ENCODE measurements around the gene CACNA1D. TPM values are rescaled to one million over a fixed set of nuclear protein-coding genes. Genes with fewer than 3 reads are reported as not detected.

CACNA1D gene
- total and polyA plus RNA-seq, 2 experiments from 2014 or later, result 5.2 to 27.8 TPM

DNA sequence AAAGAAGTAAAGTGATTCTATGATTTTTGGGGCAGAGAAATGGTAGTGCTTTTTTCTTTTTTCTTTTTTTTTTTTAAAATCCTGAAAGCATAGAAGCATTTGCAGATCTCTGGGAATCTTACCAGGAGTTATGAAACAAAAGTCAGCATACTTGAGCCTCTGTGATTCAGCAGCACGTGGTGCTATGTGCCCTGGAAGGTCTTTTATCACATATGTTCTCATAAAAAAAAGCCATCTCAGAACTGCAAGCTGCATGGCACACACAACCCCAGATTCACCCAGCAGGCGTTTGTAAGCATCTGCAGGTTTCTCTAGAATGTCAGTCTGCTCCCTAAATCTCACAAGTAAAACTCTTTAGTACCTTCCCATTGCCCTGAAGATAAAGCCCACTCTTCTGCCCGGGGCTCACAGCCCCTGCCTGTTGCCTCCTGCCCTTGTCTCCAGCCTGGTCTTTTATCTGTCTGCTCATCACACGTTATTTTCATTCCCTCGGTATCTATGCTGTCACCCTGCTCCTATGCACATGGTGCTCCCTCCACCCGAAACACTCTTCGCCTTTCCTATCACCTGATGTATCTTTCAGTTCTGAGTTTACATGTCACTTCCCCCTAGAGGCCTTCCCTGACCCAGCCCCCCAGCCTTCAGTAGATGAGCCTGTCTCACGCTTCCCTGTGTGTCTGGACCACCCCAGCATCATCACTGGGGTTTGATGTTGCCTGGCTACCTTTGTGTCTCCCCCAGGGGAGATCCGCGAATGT lies 279.4 kb downstream of the CACNA1D start:
- H3K4me2 ChIP-seq, result peak overlapping the region; percentile 25
- H4K20me1 ChIP-seq (ENCODE audit: insufficient read depth, poor library complexity, severe bottlenecking), result no peaks in the 10 kb centered on the region
- no peaks in the 10 kb centered on the region for H3K9me3 ChIP-seq (ENCODE audit: low read depth)
- peak; percentile 65 for DNase-seq (ENCODE audit: low spot score)
- H3K27ac ChIP-seq, result peak overlapping the region; percentile 56
- WGBS (ENCODE audit: low lambda C conversion rate, missing lambda C conversion rate), result 54% methylated on average over 10 of the region's 10 CpGs
- H2AFZ ChIP-seq, result no peak overlapping the region
- H3K4me1 ChIP-seq (ENCODE audit: insufficient read depth), result peaks cover 23% of the 10 kb centered on the region
- no peaks in the 10 kb centered on the region for H3K79me2 ChIP-seq
- H3K4me3 ChIP-seq, result no peak overlapping the region
- no peaks in the 10 kb centered on the region for H3K36me3 ChIP-seq (replicated peaks; ENCODE audit: insufficient read depth, low read depth)
- TF ChIP-seq, protein P1, sequence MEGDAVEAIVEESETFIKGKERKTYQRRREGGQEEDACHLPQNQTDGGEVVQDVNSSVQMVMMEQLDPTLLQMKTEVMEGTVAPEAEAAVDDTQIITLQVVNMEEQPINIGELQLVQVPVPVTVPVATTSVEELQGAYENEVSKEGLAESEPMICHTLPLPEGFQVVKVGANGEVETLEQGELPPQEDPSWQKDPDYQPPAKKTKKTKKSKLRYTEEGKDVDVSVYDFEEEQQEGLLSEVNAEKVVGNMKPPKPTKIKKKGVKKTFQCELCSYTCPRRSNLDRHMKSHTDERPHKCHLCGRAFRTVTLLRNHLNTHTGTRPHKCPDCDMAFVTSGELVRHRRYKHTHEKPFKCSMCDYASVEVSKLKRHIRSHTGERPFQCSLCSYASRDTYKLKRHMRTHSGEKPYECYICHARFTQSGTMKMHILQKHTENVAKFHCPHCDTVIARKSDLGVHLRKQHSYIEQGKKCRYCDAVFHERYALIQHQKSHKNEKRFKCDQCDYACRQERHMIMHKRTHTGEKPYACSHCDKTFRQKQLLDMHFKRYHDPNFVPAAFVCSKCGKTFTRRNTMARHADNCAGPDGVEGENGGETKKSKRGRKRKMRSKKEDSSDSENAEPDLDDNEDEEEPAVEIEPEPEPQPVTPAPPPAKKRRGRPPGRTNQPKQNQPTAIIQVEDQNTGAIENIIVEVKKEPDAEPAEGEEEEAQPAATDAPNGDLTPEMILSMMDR (IDR thresholded peaks at IDR 0.05; ENCODE audit: poor library complexity), result no peak
- H3K9me2 ChIP-seq (replicated peaks; ENCODE audit: insufficient read depth), result no peaks in the 10 kb centered on the region
- H3K27me3 ChIP-seq, result no peaks in the 10 kb centered on the region

DNA sequence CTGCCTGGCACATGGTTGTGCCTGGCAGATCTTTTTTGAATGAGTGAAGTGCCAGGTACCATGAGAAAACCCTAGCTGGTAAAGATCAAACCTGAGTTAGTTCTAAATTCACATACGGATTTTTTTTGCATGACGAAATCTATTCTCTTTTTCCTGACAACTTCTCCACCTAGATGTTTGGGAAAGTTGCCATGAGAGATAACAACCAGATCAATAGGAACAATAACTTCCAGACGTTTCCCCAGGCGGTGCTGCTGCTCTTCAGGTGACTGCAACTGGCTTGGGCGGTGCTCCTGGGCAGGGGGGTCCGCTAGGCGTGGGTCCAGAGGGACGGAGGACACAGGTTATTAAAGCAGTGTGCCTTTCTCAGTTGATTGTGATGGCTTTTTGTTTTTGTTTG lies 280.0 kb downstream of the CACNA1D start:
- peak overlapping the region; percentile 27 for H3K27ac ChIP-seq
- H3K36me3 ChIP-seq (replicated peaks; ENCODE audit: insufficient read depth, low read depth), result no peaks in the 10 kb centered on the region
- H2AFZ ChIP-seq, result no peak overlapping the region
- no peak for DNase-seq (ENCODE audit: low spot score)
- no peaks in the 10 kb centered on the region for H3K9me3 ChIP-seq (ENCODE audit: low read depth)
- no peaks in the 10 kb centered on the region for H3K27me3 ChIP-seq
- no peak overlapping the region for H3K4me3 ChIP-seq
- 65% methylated on average over 8 of the region's 8 CpGs for WGBS (ENCODE audit: low lambda C conversion rate, missing lambda C conversion rate)
- H3K4me1 ChIP-seq (ENCODE audit: insufficient read depth), result peaks cover 23% of the 10 kb centered on the region
- no peaks in the 10 kb centered on the region for H4K20me1 ChIP-seq (ENCODE audit: insufficient read depth, poor library complexity, severe bottlenecking)
- H3K4me2 ChIP-seq, result no peak overlapping the region
- no peaks in the 10 kb centered on the region for H3K79me2 ChIP-seq
- no peaks in the 10 kb centered on the region for H3K9me2 ChIP-seq (replicated peaks; ENCODE audit: insufficient read depth)
- TF ChIP-seq EZH2 (IDR thresholded peaks at IDR 0.05; ENCODE audit: borderline replicate concordance), result no peak
- TF ChIP-seq EZH2phosphoT487 (IDR thresholded peaks at IDR 0.05; ENCODE audit: low read depth, severe bottlenecking, unreplicated experiment), result no peak
- TF ChIP-seq, protein P1 (IDR thresholded peaks at IDR 0.05; ENCODE audit: poor library complexity), result no peak

DNA sequence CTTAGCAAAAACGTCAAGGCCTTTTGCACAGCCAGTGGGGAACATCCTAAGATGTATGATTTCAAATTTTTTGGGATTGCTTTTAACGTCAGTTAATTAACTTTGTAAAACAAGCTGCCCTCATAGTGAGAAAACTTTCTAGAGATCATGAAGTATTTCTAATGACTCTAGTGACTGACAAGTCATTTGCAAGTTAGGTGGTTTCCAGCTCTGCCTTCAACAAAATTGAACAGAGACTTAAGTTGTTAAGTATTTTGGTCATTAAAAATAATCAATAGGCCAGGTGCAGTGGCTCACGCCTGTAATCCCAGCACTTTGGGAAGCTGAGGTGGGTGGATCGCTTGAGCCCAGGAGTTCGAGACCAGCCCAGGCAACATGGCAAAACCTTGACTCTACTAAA lies 280.6 kb downstream of the CACNA1D start:
- Histone ChIP-seq H3K4me3 (no peak overlapping the region), H3K27ac (no peak overlapping the region), H2AFZ (no peak overlapping the region), H3K4me1 (ENCODE audit: insufficient read depth) (peaks cover 23% of the 10 kb centered on the region), H3K79me2 (no peaks in the 10 kb centered on the region), H4K20me1 (ENCODE audit: insufficient read depth, poor library complexity, severe bottlenecking) (no peaks in the 10 kb centered on the region), H3K9me2 (replicated peaks; ENCODE audit: insufficient read depth) (no peaks in the 10 kb centered on the region), H3K4me2 (no peak overlapping the region), H3K27me3 (no peaks in the 10 kb centered on the region), H3K9me3 (ENCODE audit: low read depth) (no peaks in the 10 kb centered on the region), H3K36me3 (replicated peaks; ENCODE audit: insufficient read depth, low read depth) (no peaks in the 10 kb centered on the region)
- 94% methylated on average over 5 of the region's 5 CpGs for WGBS (ENCODE audit: low lambda C conversion rate, missing lambda C conversion rate)
- DNase-seq (ENCODE audit: low spot score), result no peak
- TF ChIP-seq EZH2 (IDR thresholded peaks at IDR 0.05; ENCODE audit: borderline replicate concordance), result no peak
- TF ChIP-seq, protein P1 (IDR thresholded peaks at IDR 0.05; ENCODE audit: poor library complexity), result no peak
- no peak for TF ChIP-seq EZH2phosphoT487 (IDR thresholded peaks at IDR 0.05; ENCODE audit: low read depth, severe bottlenecking, unreplicated experiment)
